HEK293 (cell line): ENCODE data around the gene THAP7.

Experiments used
- ZNF175 ChIP-seq: fragments of 450-650 bp; formaldehyde crosslinking; IDR thresholded peaks from 2 replicates; pipeline ENCODE4 v1.5.1; 2016; ENCODE audit warnings: missing biosample characterization, missing genetic modification characterization
- ZNF274 ChIP-seq, 2 experiments: fragments of 200-500 bp in 1 of 2; fragments of 450-650 bp in 1 of 2; sonication (Bioruptor generic) in 1 of 2; formaldehyde crosslinking in 1 of 2; IDR thresholded peaks; 2 replicates each; pipeline versions ENCODE4 v1.5.1 to v1.6.1; 2014 to 2016; ENCODE audit warnings: borderline replicate concordance in 1 of 2, inconsistent platforms in 1 of 2, low read length in 1 of 2, missing biosample characterization in 1 of 2, missing genetic modification characterization in 1 of 2
- ZNF791 ChIP-seq: fragments of 450-650 bp; formaldehyde crosslinking; IDR thresholded peaks from 2 replicates; pipeline ENCODE4 v1.5.1; 2016; ENCODE audit warnings: missing biosample characterization, missing genetic modification characterization
- TF ChIP-seq, protein P1 (sequence below): IDR thresholded peaks from 2 replicates; pipeline ENCODE4 v1.6.1; 2011; ENCODE audit warnings: mild to moderate bottlenecking, low read depth, low read length, borderline replicate concordance
- TF ChIP-seq, protein P2 (sequence below): fragments of 450-650 bp; formaldehyde crosslinking; conservative IDR thresholded peaks from 2 replicates; pipeline ENCODE4 v1.5.1; 2016; ENCODE audit warnings: low read depth, missing biosample characterization, missing genetic modification characterization
- TF ChIP-seq, protein P3 (sequence below): fragments of 450-650 bp; formaldehyde crosslinking; IDR thresholded peaks from 2 replicates; pipeline ENCODE4 v1.5.1; 2016; ENCODE audit warnings: missing biosample characterization, missing genetic modification characterization, low read depth
- TF ChIP-seq, protein P4 (sequence below): fragments of 450-650 bp; formaldehyde crosslinking; IDR thresholded peaks from 2 replicates; pipeline ENCODE4 v1.5.1; 2016; ENCODE audit warnings: missing biosample characterization, missing genetic modification characterization
- TF ChIP-seq, protein P5 (sequence below): fragments of 450-650 bp; formaldehyde crosslinking; IDR thresholded peaks from 2 replicates; pipeline ENCODE4 v1.5.1; 2016; ENCODE audit warnings: missing biosample characterization, missing genetic modification characterization

DNA sequence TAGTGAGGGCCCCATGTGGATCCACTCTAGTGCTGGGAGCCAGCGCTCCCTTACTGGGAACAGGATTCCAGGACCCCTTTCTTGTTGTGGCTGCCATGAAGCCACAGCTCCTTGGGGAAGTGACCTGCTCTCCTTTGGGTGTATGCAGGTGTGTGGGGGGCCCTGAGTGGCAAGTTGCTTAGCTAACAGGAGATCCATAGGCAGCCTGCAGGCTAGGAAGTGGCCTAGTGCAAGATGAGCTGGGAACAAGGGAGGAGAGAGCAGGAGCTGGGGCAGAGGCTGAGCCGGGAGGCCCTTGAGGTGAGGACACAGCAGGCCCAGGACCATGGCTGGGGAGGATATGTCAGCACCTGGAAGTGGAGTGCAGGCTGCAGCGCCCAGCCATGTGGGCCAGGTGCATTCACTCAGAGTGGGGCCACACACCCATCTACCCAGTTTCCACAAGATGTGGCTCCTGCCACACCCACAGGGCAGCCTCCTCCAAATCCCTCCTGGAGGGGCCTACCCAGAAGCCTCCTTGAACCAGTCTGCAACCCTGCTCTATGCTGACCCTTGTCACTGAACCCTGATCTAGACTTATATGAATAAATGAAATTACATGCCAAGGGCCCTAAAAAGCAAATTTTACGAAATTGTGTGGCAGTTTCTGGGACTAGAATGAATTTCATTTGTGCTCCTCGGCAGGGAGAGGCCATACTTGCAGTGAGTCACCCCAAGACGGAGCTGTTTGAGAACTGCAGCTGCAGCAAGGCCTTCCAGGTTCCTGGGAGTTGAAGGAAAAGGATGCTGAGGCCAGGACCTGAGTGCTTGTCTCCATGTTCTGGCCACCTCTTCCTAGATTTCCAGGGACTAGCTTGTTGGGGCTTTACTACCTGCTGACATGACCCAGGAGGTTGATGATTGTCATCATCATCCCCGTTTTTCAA, 3.2 kb downstream of the THAP7 start:
- TF ChIP-seq, protein P1, sequence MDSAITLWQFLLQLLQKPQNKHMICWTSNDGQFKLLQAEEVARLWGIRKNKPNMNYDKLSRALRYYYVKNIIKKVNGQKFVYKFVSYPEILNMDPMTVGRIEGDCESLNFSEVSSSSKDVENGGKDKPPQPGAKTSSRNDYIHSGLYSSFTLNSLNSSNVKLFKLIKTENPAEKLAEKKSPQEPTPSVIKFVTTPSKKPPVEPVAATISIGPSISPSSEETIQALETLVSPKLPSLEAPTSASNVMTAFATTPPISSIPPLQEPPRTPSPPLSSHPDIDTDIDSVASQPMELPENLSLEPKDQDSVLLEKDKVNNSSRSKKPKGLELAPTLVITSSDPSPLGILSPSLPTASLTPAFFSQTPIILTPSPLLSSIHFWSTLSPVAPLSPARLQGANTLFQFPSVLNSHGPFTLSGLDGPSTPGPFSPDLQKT, result no peak
- TF ChIP-seq, protein P2, sequence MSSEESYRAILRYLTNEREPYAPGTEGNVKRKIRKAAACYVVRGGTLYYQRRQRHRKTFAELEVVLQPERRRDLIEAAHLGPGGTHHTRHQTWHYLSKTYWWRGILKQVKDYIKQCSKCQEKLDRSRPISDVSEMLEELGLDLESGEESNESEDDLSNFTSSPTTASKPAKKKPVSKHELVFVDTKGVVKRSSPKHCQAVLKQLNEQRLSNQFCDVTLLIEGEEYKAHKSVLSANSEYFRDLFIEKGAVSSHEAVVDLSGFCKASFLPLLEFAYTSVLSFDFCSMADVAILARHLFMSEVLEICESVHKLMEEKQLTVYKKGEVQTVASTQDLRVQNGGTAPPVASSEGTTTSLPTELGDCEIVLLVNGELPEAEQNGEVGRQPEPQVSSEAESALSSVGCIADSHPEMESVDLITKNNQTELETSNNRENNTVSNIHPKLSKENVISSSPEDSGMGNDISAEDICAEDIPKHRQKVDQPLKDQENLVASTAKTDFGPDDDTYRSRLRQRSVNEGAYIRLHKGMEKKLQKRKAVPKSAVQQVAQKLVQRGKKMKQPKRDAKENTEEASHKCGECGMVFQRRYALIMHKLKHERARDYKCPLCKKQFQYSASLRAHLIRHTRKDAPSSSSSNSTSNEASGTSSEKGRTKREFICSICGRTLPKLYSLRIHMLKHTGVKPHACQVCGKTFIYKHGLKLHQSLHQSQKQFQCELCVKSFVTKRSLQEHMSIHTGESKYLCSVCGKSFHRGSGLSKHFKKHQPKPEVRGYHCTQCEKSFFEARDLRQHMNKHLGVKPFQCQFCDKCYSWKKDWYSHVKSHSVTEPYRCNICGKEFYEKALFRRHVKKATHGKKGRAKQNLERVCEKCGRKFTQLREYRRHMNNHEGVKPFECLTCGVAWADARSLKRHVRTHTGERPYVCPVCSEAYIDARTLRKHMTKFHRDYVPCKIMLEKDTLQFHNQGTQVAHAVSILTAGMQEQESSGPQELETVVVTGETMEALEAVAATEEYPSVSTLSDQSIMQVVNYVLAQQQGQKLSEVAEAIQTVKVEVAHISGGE, result no peak
- TF ChIP-seq, protein P3, sequence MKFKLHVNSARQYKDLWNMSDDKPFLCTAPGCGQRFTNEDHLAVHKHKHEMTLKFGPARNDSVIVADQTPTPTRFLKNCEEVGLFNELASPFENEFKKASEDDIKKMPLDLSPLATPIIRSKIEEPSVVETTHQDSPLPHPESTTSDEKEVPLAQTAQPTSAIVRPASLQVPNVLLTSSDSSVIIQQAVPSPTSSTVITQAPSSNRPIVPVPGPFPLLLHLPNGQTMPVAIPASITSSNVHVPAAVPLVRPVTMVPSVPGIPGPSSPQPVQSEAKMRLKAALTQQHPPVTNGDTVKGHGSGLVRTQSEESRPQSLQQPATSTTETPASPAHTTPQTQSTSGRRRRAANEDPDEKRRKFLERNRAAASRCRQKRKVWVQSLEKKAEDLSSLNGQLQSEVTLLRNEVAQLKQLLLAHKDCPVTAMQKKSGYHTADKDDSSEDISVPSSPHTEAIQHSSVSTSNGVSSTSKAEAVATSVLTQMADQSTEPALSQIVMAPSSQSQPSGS (tag by site-specific recombination), result no peak
- TF ChIP-seq, protein P4, sequence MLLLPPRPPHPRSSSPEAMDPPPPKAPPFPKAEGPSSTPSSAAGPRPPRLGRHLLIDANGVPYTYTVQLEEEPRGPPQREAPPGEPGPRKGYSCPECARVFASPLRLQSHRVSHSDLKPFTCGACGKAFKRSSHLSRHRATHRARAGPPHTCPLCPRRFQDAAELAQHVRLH (tag by site-specific recombination), result no peak
- TF ChIP-seq, protein P5, sequence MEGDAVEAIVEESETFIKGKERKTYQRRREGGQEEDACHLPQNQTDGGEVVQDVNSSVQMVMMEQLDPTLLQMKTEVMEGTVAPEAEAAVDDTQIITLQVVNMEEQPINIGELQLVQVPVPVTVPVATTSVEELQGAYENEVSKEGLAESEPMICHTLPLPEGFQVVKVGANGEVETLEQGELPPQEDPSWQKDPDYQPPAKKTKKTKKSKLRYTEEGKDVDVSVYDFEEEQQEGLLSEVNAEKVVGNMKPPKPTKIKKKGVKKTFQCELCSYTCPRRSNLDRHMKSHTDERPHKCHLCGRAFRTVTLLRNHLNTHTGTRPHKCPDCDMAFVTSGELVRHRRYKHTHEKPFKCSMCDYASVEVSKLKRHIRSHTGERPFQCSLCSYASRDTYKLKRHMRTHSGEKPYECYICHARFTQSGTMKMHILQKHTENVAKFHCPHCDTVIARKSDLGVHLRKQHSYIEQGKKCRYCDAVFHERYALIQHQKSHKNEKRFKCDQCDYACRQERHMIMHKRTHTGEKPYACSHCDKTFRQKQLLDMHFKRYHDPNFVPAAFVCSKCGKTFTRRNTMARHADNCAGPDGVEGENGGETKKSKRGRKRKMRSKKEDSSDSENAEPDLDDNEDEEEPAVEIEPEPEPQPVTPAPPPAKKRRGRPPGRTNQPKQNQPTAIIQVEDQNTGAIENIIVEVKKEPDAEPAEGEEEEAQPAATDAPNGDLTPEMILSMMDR (tag by site-specific recombination), result no peak
- TF ChIP-seq ZNF175 (tag by site-specific recombination), result no peak
- TF ChIP-seq ZNF274 (IDR thresholded peaks at IDR 0.05; ENCODE audit: low read length), result no peak
- no peak for TF ChIP-seq ZNF274 (tag by site-specific recombination; IDR thresholded peaks at IDR 0.05; ENCODE audit: borderline replicate concordance)
- TF ChIP-seq ZNF791 (tag by site-specific recombination), result no peak
